HG03066 (cell line): ENCODE measurements around the gene RBM33.
A peak's percentile ranks its signal among the peaks of the same experiment; 100 is the strongest.
"Not testable (repeated sequence)": the region's sequence is repeated elsewhere in the genome, so short reads cannot be mapped to it uniquely, and the experiment has no call there.

Experiments used
- ATAC-seq: cut with Tn5 transposase; IDR thresholded peaks from one replicate; pipeline ENCODE4 v1.9.1; 2021; ENCODE audit warnings: low read depth; ENCODE audit not compliant: unreplicated experiment

The RBM33 gene, protein sequence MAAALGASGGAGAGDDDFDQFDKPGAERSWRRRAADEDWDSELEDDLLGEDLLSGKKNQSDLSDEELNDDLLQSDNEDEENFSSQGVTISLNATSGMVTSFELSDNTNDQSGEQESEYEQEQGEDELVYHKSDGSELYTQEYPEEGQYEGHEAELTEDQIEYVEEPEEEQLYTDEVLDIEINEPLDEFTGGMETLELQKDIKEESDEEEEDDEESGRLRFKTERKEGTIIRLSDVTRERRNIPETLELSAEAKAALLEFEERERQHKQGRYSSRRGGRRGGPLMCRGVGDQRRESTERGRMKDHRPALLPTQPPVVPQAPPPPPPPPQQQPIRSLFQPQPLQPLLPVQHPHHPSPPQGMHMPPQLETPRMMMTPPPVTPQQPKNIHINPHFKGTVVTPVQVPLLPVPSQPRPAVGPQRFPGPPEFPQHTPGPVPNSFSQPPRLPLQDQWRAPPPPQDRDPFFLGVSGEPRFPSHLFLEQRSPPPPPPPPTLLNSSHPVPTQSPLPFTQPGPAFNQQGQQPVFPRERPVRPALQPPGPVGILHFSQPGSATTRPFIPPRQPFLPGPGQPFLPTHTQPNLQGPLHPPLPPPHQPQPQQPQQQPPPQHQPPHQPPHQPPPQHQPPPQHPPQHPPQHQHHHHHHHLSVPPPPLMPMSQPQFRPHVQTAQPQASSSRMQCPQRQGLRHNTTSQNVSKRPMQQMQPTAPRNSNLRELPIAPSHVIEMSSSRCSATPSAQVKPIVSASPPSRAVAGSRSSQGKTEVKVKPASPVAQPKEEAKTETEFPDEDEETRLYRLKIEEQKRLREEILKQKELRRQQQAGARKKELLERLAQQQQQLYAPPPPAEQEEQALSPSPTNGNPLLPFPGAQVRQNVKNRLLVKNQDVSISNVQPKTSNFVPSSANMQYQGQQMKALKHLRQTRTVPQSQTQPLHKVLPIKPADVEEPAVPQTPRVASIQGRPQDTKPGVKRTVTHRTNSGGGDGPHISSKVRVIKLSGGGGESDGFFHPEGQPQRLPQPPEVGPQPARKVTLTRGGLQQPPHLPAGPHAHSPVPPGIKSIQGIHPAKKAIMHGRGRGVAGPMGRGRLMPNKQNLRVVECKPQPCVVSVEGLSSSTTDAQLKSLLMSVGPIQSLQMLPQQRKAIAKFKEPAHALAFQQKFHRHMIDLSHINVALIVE

DNA sequence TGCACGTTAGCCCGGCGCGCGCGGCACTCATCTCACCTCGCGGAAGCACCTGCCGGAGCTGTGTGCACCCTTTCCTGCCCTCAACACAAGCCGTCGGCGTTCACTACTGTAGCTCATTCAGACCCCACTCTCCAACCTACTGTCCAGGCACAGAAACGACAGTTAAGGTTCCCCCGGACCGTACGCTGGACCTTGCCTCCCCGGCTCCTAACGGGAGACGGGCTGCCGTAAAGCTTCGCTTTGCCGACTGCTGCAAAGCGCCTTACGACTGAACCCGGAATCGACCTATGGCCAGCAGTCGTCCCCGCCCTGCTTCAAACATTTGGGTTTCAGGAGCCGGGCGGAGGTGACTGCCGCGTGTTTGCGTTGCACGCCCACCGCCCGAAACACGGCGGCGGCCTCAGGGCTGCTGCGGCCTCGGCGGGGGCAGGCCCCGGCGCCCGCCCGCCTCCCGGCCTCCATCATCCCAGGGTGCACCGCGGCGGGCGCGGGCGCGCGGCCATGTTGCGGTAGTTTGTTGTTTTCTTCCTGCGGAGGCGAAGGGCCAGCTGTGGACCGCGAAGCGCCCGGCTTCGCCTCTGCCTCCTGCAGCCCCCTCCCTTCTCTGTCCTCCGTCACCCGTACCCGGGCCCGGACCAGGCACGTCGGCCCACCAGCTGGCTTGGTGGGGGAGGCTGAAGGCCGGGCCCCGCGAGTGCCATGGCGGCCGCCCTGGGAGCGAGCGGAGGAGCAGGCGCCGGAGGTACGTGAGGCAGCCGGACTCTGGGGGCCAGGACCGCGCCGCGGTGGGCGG lies at the start of gene RBM33:
RBM33 (plus strand) TSS at position 484 of the 793 bp plus-strand sequence; CDS start at position 700, 216 bp downstream.
- peak; percentile 82 for ATAC-seq

DNA sequence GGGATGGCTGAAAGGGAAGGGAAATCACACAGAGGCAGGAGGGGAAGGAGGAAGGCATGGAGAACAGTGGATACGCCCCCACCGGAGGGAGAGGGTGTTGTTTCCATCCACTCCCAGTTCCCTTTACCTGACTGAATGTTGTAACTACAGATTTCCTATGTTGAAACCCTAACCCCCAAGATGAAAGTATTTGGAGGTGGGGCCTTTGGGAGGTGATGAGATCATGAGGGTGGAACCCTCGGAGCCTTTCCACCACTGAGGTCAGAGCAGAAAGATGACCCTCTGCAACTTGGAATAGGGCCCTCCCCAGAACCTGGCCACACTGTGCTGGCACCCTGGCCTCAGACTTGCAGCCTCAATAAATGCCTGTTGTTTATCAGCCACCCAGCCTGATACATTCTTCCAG lies 49.5 kb upstream of the RBM33 start:
- no peak for ATAC-seq

DNA sequence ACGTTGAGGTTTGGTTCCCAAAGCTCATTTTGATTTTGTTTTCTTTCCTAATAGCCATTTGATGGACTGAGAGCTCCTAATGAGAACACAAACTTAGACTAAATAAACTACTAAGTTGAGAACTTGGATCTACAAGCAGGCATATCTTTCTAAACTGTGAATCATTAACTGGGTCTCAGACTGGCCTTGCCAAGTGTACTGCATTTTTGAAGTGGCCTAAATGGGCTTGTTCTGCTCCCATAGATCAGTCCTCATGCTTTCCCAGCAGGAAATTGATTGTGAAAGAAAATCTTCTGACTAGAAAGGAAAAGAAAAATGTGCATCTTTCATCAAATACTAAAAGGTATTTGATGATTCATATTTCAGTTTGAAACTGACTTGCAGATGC lies 46.7 kb upstream of the RBM33 start:
- no peak for ATAC-seq

DNA sequence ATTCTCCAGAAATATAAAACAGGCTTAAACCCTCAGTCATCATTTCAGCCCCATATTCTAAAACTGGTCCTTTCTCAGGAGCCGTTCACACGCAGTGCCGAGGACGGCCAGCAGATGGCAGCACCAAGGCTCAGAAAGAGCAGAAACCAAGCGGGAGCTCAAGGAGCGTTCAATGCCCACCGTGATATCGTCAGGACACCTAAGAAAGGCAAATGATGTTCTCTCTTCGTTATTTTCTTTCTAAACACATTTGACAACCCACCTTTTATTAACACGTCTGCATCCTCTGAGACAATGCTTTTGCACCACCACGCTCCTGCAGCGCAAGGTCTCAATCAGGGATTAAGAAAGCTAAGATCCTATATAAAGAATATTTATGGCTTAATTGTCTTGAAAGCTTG lies 45.7 kb upstream of the RBM33 start:
- ATAC-seq = peak; percentile 72

DNA sequence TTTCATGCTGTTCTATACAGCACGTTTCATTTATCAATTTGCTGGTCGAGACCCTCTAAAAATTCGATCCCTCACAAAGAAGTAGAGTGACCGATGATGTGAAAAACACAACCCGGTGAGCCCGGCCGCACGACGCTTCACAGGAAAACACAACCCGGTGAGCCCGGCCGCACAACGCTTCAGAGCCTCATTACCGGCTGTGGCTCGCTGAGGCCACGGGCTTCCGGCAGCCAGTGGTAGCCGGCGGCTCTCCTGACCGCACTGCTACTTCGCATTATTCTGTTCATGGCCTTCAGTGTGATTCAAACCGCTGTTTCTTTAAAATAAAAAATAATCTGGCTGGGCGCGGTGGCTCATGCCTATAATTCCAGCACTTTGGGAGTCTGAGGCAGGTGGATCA lies 42.3 kb upstream of the RBM33 start:
- no peak for ATAC-seq

DNA sequence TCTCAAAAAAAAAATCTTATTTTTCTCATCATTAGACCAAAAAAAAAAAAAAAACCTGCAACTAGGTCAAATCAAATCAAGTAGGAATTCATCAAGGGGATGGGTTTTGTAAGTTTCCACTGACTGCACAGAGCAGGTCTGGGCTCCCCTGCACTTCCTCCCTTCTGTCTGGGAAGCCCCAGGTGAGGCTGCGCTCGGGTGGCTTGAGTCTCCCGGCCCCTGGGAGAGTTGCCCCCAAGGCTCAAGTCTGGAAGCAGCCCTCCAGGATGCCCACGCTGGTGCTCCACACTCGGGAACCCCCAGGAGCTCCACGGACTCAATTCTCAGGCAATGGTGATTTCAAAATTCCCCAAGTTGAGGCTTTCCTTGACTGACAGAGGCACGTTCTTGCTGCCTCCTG lies 41.7 kb upstream of the RBM33 start:
- no peak for ATAC-seq

DNA sequence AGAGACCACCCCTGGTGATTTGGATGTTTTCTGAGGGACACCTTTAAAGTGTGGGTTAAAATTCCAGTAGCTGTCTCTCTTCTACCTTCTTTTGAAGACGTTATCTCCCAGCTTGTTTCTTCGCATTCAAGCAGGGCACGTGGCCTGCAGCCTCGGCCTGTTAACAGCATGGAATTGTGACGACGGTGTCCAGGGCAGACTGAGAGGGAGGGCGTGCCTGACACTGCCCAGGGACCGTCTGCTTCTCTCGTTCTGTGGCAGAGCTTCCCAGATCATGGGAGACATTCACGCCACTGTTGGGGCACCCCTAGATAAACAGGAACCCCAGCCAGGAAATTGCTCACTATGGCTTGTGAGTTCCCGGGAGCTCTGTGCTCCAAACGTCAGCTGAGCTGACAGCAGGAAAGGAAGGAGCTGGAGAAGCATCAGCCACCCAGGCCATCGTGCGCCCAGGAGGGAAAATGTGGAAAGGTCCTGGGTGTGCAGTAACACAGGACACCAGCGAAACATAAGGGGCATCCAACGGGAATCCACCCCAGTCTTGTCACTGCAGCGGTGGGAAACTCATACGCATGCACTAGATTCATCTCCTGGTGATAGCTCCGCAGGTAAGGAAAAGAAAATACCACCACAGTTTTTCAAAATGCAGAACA lies 41.1 kb upstream of the RBM33 start:
- ATAC-seq = no peak

DNA sequence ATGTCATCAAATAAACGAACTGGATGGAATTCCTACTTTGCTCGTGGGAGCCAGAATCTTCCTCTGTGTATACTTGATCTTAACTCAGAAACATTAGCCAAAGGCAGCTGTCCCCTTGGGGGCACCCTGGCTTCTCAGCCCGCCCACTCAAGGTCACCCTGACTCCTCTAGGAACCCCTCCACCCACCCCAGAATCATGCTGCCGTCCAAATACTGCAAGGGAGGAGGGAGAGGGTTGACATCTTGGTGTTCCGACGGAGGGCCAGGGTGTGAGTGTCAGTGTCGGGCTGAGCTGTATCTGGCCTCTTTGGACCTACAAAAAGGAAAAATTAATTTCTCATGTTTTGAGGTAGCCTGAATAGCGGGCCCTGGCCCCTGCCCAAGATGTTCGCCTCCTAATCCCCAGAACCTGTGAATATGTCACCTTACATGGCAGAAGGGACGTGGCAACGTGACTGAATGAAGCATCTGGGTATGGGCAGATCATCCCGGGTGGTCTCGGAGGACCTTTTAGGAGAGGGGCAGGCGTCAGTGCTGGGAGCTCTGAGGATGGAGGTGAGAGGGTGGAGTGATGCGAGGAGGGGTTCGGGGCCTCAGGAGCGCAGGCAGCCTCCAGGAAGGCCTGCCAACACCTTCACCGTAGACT lies 40.5 kb upstream of the RBM33 start:
- no peak for ATAC-seq

DNA sequence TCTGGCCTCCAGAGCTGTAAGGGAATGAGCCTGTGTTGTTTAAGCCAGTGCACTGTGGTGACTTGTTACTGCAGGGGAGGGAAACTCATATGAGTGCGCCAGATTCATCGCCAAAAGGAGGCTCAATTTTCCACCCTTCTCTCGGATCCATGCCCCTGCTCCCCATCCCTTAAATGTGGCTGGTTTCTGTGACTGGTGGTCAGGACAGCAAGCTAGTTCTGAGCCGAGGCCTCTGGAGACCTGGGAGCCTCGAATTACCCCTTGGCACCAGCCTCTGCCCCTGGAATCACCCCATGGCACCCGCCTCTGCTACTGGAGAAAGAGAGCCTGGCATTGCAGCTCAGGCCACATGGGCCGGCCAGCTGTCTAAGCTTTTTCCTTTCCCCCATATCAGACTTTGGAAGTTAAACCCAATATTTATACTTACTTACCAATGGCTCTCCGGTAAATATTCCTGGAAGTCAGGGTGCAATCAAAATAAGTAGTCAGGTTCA lies 39.9 kb upstream of the RBM33 start:
- no peak for ATAC-seq

DNA sequence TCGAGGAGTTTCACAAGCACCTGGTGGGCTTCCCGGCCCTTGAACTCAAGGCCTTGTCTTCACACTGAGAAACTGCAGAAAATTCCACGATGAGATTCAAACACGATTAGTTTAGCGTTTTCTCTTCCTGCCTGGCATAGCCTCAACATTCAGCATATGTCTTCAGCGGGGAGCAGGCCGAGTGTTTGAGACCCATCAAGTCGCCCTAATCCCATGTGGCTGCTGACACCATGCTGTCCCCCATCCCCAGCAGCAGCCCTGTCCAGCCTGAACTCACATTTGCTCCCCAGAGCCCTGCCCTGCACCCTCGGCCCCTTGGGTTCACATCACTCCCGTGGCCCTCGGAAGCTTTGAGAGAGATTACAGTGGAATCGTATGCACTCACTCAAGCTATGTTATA lies 35.3 kb upstream of the RBM33 start:
- ATAC-seq = no peak

DNA sequence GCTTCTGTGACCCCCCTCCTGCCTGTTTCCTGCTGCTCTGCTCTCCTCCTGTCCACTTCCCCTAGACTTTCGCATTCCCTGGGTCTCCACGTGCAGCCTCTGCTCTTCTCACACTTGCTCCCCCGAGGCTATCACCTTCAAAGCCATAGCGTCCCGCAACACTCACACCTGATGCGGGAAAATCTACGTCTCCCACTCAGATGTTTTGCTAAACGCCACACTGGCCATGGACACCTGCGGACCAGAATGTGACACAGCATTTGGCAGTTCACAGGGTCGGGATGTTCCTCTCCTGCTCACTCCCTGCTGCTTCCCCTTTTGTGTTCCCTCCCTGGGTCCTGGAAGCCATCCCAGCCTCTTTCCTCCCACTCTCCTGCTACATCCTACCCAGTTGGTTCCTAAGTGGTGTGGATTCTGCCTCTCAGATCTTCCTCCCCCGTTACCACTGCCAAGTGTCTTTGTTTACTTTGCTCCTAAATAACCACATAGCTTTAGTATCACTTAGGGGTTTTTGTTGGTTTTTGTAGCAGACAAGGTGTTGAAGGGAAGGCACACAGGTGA lies 33.7 kb upstream of the RBM33 start:
- ATAC-seq = no peak

DNA sequence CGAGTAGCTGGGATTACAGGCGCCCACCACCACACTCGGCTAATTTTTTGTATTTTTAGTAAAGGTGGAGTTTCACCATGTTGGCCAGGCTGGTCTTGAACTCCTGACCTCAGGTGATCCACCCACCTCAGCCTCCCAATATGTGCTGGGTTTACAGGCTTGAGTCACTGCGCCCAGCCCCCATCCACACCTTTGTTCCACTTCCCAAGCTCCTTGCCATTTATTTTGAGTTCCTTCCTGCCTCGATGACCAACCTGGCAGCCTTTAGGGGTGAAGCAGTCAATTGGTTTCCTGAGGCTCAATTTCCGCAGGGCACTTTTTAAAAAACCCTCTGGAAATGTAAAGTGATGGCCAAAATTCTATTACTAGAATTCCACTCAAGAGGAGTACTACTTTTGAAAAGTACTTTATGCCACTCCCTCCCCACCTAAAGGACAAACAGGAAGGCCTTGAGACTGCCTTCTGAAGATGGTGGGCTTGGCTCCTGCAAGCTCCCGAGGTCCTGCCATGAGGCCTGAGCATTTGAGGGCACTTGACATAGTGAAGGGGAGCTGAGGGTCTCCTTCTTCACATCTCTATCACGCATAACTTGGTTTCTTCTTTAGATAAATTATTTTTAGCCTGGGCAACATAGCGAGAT lies 32.5 kb upstream of the RBM33 start:
- ATAC-seq = no peak

DNA sequence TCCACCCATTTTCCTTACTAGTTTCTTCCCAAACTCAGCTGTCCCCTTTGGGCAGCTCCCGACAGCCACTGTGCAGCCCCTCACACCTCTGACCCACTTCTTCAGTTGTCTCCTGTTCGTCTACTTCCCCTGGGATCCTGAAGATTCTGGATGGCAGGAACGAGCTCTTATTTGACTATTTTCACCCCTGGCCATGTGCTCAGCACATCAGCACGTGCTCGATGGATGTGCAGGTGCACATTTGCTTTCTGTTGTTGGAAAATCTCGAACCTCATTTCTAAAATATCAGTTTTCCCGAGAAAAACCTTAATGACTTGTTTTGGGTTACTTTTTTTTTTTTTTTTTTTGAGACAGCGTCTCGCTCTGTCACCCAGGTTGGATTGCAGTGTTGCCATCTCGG lies 31.8 kb upstream of the RBM33 start:
- ATAC-seq = no peak

DNA sequence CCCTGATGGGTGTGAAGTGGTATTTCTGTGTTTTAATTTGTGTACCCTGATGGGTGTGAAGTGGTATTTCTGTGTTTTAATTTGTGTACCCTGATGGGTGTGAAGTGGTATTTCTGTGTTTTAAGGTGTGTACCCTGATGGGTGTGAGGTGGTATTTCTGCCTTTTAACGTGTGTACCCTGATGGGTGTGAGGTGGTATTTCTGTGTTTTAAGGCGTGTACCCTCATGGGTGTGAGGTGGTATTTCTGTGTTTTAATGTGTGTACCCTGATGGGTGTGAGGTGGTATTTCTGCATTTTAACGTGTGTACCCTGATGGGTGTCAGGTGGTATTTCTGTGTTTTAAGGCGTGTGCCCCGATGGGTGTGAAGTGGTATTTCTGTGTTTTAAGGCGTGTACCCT lies 29.4 kb upstream of the RBM33 start:
- not testable (repeated sequence) for ATAC-seq

DNA sequence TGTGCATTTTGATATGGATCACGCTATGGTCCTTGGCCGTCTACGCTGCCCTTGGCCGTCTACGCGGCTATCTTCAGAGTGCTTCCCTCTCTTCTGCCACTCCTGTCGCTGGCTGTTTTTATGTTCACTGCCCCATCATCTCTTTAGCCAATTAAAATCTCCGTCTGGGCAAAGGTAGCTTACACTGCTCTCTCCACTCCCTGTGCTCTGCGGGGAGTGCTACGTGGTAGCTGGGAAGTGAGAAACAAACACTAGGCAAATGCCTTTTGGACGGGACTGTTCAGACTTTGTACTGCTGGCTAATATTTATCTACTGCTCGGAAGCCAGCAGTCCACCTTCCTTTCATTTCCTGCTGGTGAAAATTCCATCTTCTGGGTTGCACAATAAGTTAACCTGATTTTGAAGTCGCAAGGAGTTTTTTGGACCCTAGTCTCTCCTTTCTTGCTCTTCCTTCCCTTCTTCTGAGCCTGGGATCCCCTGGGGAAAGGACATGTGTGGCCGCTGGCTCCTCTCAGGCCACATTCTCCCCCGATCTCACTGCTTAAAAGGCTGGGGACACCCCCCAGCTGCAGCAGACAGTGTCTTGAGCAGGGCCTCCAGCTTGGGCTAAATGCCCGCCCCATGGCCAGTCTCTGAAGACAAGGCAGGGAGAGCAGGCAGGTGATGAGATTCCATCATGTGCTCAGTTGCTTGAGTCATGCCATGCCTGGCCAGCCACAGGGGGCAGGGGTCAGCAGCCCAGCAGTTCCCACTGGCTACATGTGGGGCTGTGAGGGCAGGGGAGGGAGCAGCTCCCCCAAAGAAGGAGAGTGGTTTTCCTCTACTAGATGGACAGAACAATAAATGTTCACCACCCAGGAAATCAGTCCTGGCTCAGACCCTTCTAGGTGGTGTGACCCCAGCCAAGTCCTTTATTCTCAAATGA lies 25.5 kb upstream of the RBM33 start:
- no peak for ATAC-seq

DNA sequence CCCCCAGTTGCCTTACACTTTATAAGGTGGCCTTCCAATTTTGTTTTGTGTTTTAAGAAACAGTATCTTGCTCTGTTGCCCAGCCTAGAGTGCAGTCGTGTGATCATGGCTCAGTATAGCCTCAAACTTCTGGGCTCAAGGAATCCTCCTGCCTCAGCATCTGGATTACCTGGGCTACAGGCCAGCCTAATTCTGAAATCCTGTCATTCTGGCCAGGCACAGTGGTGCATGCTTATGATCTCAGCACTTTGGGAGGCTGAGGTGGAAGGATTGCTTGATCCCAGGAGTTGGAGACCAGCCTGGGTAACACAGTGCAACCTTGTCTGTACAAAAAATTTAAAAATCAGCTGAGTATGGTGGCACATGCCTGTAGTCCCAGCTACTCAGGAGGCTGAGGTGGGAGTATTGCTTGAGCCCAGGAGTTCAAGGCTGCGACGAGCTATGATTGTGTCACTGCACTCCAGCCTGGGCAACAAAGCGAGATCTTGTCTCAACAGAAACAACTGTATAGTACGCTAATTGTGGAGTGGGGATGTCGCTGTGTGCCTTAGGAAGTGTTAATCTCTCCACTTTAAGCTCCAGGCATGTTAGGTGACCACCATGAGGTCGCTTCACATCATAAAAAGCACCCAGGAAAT lies 24.7 kb upstream of the RBM33 start:
- ATAC-seq = no peak

DNA sequence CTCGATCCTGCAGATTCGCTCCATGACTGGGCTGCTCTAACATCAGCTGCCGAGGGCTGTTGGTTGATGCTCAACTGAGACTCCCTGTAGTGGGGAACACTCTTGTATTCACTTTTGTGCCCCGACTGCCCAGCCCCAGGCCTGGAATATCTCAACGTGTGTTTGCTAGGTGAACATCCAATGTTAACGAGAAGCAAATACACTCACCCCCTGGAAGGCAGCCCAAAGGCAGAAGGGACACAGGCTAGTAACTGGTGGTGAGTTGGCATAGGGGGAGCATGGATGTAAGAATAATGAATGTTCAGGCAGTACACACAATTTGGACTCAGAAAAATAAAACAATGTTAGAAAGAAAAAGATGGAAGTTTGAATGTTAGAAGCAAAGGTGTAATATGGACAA lies 24.0 kb upstream of the RBM33 start:
- ATAC-seq = no peak
